Aorta (tissue), 5 donors: ENCODE data around the gene UNC93B1. TPM values are rescaled to one million over a fixed set of nuclear protein-coding genes. Genes with fewer than 3 reads are reported as not detected.
A peak's percentile ranks its signal among the peaks of the same experiment; 100 is the strongest.
"Not testable (repeated sequence)": the region's sequence is repeated elsewhere in the genome, so short reads cannot be mapped to it uniquely, and the experiment has no call there.

Experiments used
- ATAC-seq: fragments of 200-7000 bp; cut with Tn5 transposase; one replicate; pipeline ENCODE4 v1.9.1; 2022; ENCODE audit warnings: moderate library complexity; ENCODE audit not compliant: low FRiP score
- DNase-seq, 2 donors: peaks; one replicate each; pipeline ENCODE4 v3.0.0-alpha.2; 2020
- H3K27ac ChIP-seq, 2 donors: one replicate each; pipeline ENCODE4 v1.5.1; 2013; ENCODE audit warnings: low read length in 2 of 2, mild to moderate bottlenecking in 2 of 2, moderate library complexity in 2 of 2, control low read depth in 1 of 2, inconsistent platforms in 1 of 2, low read depth in 1 of 2
- H3K27me3 ChIP-seq, 2 donors: one replicate each; pipeline ENCODE4 v1.6.1; 2013; ENCODE audit warnings: control low read depth in 1 of 2, low read length in 1 of 2, mild to moderate bottlenecking in 1 of 2, moderate library complexity in 1 of 2; ENCODE audit not compliant: insufficient read depth in 2 of 2, control insufficient read depth in 1 of 2
- H3K36me3 ChIP-seq, 2 donors: one replicate each; pipeline ENCODE4 v1.6.1; 2013; ENCODE audit warnings: control low read depth in 1 of 2, low read length in 1 of 2, mild to moderate bottlenecking in 1 of 2; ENCODE audit not compliant: insufficient read depth in 2 of 2, control insufficient read depth in 1 of 2
- H3K4me1 ChIP-seq, 2 donors: one replicate each; pipeline ENCODE4 v1.6.1; 2013; ENCODE audit warnings: low read length in 2 of 2, control low read depth in 1 of 2, mild to moderate bottlenecking in 1 of 2, moderate library complexity in 1 of 2; ENCODE audit not compliant: insufficient read depth in 2 of 2, control insufficient read depth in 1 of 2
- H3K4me3 ChIP-seq, 2 donors: one replicate each; pipeline ENCODE4 v1.5.1; 2013; ENCODE audit warnings: low read length in 2 of 2, control low read depth in 1 of 2, mild to moderate bottlenecking in 1 of 2
- H3K9me3 ChIP-seq: one replicate; pipeline ENCODE4 v1.6.1; 2013; ENCODE audit warnings: mild to moderate bottlenecking, low read length; ENCODE audit not compliant: control insufficient read depth
- WGBS, 2 donors: extraction: QIAGEN DNeasy Blood & Tissue Kit; methylation state at CpG; one replicate each; pipeline ENCODE4 v1.1.7; 2013; 5-methylcytosine and 5-hydroxymethylcytosine counted together
- intact Hi-C, 2 donors: fragments of 100-400 bp; cut with DNase I; formaldehyde crosslinking; loops; one replicate each; pipeline versions ENCODE4 v1.14.2 to v1.15.0; 2022
- polyA plus RNA-seq, 2 donors: library from polyadenylated mRNA; stranded (reverse); fragments of 200-250 nt; gene quantifications; one replicate each; pipeline ENCODE4 v1.2.3, GENCODE V29; 2013
- total RNA-seq, 2 donors: library from RNA; stranded (reverse); fragmentation: NEBNext Ultra II Directional; extraction: Animal tissue kit (Norgen Biotek cat#: 25700); gene quantifications; one replicate each; pipeline ENCODE4 v1.2.1, GENCODE V29; 2021
- donor health status: healthy with polysubstance abuse.
- donor health status: Bipolar disorder and iron deficiency.
- donor health status: DM: no; HTN: no; CAD: no.
- donor health status: DM: no; HTN: no; CAD: no.
- donor health status: DM: yes; HTN: yes; CAD: no.

Gene UNC93B1
- total and polyA plus RNA-seq, 4 donors = 9.1 to 32.1 (median 24.6) TPM

- H3K4me3 ChIP-seq, H3K4me1 ChIP-seq, intact Hi-C loops, H3K9me3 ChIP-seq, H3K27ac ChIP-seq, H3K36me3 ChIP-seq, H3K27me3 ChIP-seq, DNase-seq, ATAC-seq: not testable (repeated sequence)
- WGBS, 2 donors = 89 to 92% methylated on average over 19 of the region's 19 CpGs
Observed at GRCh38 chr11:67965830-67966348, 38.0 kb downstream of the UNC93B1 start.

DNA sequence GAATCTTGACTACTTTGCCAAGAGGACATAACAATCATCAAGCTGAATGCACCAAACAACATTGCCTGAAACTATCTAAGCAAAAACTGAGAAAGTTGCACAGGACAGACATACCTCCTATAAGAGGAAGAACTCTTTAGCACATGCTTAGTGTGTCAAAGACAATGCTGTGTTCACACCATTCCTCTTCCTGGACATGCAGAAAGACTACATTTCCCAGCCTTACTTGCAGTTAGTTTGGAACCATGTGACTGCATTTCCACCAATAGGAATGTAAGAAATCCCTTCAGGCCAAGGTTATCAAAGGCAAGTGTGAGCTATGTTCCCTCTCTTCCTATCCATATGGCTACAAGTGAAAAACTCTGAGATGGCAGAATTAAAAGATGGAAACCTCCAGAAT lies 39.2 kb downstream of the UNC93B1 start:
- H3K27me3 ChIP-seq, H3K4me1 ChIP-seq, H3K36me3 ChIP-seq, H3K4me3 ChIP-seq, H3K9me3 ChIP-seq, intact Hi-C loops, ATAC-seq, DNase-seq, H3K27ac ChIP-seq: not testable (repeated sequence)

GRCh38 chr11:67963879-67964278 lies 40.0 kb downstream of the UNC93B1 start:
- WGBS, 2 donors = 54 to 63% methylated on average over 6 of the region's 6 CpGs

GRCh38 chr11:67963217-67963616 lies 40.7 kb downstream of the UNC93B1 start:
- intact Hi-C loops, DNase-seq, H3K4me1 ChIP-seq, ATAC-seq, H3K9me3 ChIP-seq, H3K36me3 ChIP-seq, H3K27ac ChIP-seq, H3K4me3 ChIP-seq, H3K27me3 ChIP-seq: not testable (repeated sequence)
- WGBS, 2 donors = 86 to 90% methylated on average over 16 of the region's 16 CpGs

More at GRCh38 chr11:67963879-67964278, 40.0 kb downstream of the UNC93B1 start:
- intact Hi-C loops, H3K27ac ChIP-seq, DNase-seq, H3K4me1 ChIP-seq, H3K27me3 ChIP-seq, H3K9me3 ChIP-seq, H3K36me3 ChIP-seq, H3K4me3 ChIP-seq, ATAC-seq: not testable (repeated sequence)

DNA sequence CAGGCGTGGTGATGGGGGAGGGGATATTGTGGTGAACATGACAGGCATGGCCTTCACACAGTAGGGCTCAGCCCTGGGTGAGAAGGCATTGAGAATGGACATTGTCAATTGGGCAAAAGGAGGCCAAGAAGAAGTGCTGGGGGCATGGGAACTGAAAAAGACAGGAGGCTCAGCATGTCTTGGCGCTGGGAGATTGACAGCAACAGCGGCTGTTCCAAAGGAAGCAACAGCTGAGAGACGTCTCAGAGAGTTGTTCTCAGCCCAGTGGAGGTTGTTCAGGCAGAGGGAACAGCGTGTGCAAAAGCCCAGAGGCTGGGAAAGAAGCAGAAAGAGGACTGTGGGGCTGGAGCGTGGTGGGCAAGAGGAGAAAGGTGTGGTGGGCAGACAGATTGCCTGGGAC lies 47.7 kb downstream of the UNC93B1 start:
- H3K27me3 ChIP-seq, H3K36me3 ChIP-seq, DNase-seq, intact Hi-C loops, H3K4me3 ChIP-seq, H3K4me1 ChIP-seq, ATAC-seq, H3K9me3 ChIP-seq, H3K27ac ChIP-seq: not testable (repeated sequence)
- WGBS, 2 donors = 77 to 82% methylated on average over 6 of the region's 6 CpGs

DNA sequence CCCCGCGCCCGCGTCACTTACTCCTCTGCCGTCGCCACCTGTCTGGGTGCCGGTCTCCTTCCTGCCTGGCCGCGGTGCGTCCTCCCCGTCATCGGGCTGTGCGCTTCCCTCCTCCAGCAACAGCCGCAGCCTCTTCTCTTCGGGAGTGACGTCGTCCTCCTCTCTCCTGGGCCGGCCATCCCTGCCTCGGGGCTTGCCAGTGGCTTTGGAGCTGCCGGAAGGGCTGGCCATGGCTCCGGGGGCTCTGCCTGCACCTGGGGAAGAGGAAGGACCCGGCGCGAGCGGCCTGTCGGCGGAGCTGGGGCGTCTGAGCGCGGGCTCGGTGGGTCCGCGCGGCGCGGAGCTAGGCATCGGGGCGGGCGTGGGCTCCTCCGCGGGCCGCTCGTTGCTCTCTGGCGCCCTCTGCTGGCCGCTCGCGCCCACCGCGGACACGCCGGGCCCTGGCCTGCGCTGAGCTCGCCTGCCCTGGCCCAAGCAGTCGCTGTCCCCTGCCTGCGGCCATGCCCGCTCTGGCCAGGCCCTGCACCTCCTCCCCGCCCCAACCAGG lies 48.4 kb downstream of the UNC93B1 start:
- DNase-seq (peak; percentile 79 to 94), ATAC-seq (peak; percentile 76)
- WGBS, 2 donors = 0 to 1% methylated on average over 33 to 57 of the region's 57 CpGs
- H3K27me3 ChIP-seq, H3K27ac ChIP-seq, intact Hi-C loops, H3K4me1 ChIP-seq, H3K4me3 ChIP-seq, H3K36me3 ChIP-seq, H3K9me3 ChIP-seq: not testable (repeated sequence)

DNA sequence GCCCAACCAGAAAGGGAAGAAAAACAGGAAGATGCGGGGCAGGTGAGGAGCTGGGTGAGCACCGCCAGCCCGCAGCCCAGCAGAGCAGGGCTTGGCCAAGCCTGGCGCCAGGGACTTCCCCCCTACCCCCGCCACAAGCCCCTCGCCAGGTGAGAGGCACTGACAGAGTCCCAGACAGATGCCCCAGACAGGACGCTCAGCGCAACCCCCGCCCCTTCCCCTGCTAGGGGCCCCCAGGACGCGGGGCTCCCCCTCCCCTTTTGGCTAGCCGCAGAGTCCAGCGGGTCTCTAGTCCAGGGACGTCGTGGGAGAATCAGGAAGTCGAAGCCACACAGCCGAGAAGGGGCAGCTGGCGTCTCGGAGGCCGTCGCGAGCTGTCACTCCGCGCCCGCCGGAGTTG lies 48.9 kb downstream of the UNC93B1 start:
- DNase-seq, ATAC-seq, H3K36me3 ChIP-seq, H3K27me3 ChIP-seq, H3K4me3 ChIP-seq, H3K27ac ChIP-seq, H3K9me3 ChIP-seq, intact Hi-C loops, H3K4me1 ChIP-seq: not testable (repeated sequence)
- WGBS, 2 donors = 1 to 8% methylated on average over 16 to 26 of the region's 26 CpGs

GRCh38 chr11:67954251-67954650 lies 49.6 kb downstream of the UNC93B1 start:
- 90 to 94% methylated on average over 14 of the region's 14 CpGs for WGBS, 2 donors
- ATAC-seq, H3K9me3 ChIP-seq, H3K36me3 ChIP-seq, H3K27ac ChIP-seq, H3K4me3 ChIP-seq, intact Hi-C loops, DNase-seq, H3K27me3 ChIP-seq, H3K4me1 ChIP-seq: not testable (repeated sequence)

- 53 to 68% methylated on average over 8 of the region's 8 CpGs for WGBS, 2 donors
- ATAC-seq, intact Hi-C loops: not testable (repeated sequence)
Observed at GRCh38 chr11:67950705-67951104, 53.2 kb downstream of the UNC93B1 start.

More at GRCh38 chr11:67950705-67951104, 53.2 kb downstream of the UNC93B1 start:
- not testable (repeated sequence) for H3K27me3 ChIP-seq, H3K4me1 ChIP-seq, H3K36me3 ChIP-seq, H3K4me3 ChIP-seq, H3K27ac ChIP-seq, DNase-seq, H3K9me3 ChIP-seq
